Effector memory CD4-positive, alpha-beta T cell (primary cell): ENCODE results near the gene RAB36.

Source experiments
- DNase-seq, 3 donors: peaks; one replicate each; pipeline ENCODE4 v3.0.0-alpha.2; 2020
- H3K27ac ChIP-seq: 2 replicates; pipeline ENCODE4 v1.7.0; 2013; ENCODE audit warnings: mild to moderate bottlenecking, low read length, moderate library complexity; ENCODE audit not compliant: insufficient read depth, poor library complexity, severe bottlenecking
- H3K27me3 ChIP-seq: replicated peaks from 2 replicates; pipeline ENCODE4 v1.7.0; 2013; ENCODE audit warnings: mild to moderate bottlenecking, low read length; ENCODE audit not compliant: insufficient read depth, control insufficient read depth, poor library complexity, severe bottlenecking
- H3K36me3 ChIP-seq: 2 replicates; pipeline ENCODE4 v1.7.0; 2013; ENCODE audit warnings: mild to moderate bottlenecking, low read length, moderate library complexity; ENCODE audit not compliant: control insufficient read depth, insufficient read depth
- H3K4me1 ChIP-seq: 2 replicates; pipeline ENCODE4 v1.7.0; 2013; ENCODE audit warnings: low read length, mild to moderate bottlenecking; ENCODE audit not compliant: control insufficient read depth, insufficient read depth, poor library complexity, severe bottlenecking
- H3K4me3 ChIP-seq: 2 replicates; pipeline ENCODE4 v1.7.0; 2013; ENCODE audit warnings: low read length, low read depth, mild to moderate bottlenecking; ENCODE audit not compliant: insufficient read depth, poor library complexity, severe bottlenecking
- H3K9me3 ChIP-seq: 2 replicates; pipeline ENCODE4 v1.7.0; 2013; ENCODE audit warnings: mild to moderate bottlenecking, low read length, moderate library complexity; ENCODE audit not compliant: control insufficient read depth

RAB36 gene

DNA sequence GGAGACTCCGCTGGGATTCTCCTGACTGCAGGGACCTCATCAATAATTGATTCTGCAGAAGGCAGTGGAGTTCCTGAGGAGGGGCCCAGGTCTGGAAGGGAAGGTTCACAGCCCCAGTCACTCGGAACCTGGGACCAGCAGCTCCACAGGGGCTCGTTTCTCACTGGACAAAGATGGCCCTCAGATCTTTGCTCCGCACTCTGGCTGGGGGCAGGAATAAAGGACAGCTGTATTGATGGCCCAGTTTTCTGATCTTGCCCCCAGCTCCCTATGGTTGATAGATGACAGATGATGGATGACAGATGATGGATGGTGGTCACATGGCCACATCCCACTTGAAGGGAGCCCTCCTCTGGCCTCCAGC is 23.7 kb downstream of the RAB36 start:
- H3K4me1 ChIP-seq: no peaks in the 10 kb centered on the region
- no peaks in the 10 kb centered on the region for H3K36me3 ChIP-seq
- H3K9me3 ChIP-seq: no peaks in the 10 kb centered on the region
- DNase-seq: no peak
- no peaks in the 10 kb centered on the region for H3K27me3 ChIP-seq
- no peak overlapping the region for H3K4me3 ChIP-seq
- no peak overlapping the region for H3K27ac ChIP-seq

- Histone ChIP-seq H3K36me3 (no peaks in the 10 kb centered on the region), H3K4me1 (peaks cover 18% of the 10 kb centered on the region), H3K27me3 (no peaks in the 10 kb centered on the region), H3K9me3 (no peaks in the 10 kb centered on the region), H3K4me3 (no peak overlapping the region), H3K27ac (no peak overlapping the region)
- no peak for DNase-seq
Measured at GRCh38 chr22:23175817-23176644, 30.8 kb downstream of the RAB36 start.

DNA sequence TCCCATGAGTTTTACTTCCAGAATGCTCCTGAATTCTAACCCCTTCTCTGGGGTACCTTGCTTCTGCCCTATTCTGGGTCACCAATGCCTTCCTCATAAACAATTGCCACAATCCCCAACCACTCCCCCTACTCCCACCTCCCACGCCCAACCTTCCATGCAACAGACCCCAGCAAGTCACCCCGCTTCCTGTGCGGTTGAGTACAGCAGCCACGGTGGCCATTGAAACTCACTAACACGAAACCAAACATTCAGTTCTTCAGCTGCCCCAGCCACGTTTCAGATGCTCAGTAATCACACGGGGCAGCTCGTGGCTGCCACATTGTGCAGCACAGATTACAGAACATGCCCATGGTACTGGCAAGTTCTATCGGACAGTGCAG is 31.4 kb downstream of the RAB36 start:
- Histone ChIP-seq H3K36me3 (no peaks in the 10 kb centered on the region), H3K4me3 (no peak overlapping the region), H3K27ac (no peak overlapping the region), H3K4me1 (peaks cover 18% of the 10 kb centered on the region), H3K27me3 (no peaks in the 10 kb centered on the region), H3K9me3 (no peaks in the 10 kb centered on the region)
- DNase-seq: no peak

GRCh38 chr22:23177197-23177596 is 31.9 kb downstream of the RAB36 start:
- Histone ChIP-seq H3K4me1 (peaks cover 23% of the 10 kb centered on the region), H3K27me3 (no peaks in the 10 kb centered on the region), H3K27ac (no peak overlapping the region), H3K9me3 (no peaks in the 10 kb centered on the region), H3K4me3 (no peak overlapping the region), H3K36me3 (no peaks in the 10 kb centered on the region)
- DNase-seq: no peak

GRCh38 chr22:23178512-23179254 is 33.4 kb downstream of the RAB36 start:
- Histone ChIP-seq H3K27ac (no peak overlapping the region), H3K9me3 (no peaks in the 10 kb centered on the region), H3K4me1 (peaks cover 38% of the 10 kb centered on the region), H3K27me3 (no peaks in the 10 kb centered on the region), H3K36me3 (no peaks in the 10 kb centered on the region), H3K4me3 (no peak overlapping the region)
- peak; percentile 32 to 50 (median 36) for DNase-seq

DNA sequence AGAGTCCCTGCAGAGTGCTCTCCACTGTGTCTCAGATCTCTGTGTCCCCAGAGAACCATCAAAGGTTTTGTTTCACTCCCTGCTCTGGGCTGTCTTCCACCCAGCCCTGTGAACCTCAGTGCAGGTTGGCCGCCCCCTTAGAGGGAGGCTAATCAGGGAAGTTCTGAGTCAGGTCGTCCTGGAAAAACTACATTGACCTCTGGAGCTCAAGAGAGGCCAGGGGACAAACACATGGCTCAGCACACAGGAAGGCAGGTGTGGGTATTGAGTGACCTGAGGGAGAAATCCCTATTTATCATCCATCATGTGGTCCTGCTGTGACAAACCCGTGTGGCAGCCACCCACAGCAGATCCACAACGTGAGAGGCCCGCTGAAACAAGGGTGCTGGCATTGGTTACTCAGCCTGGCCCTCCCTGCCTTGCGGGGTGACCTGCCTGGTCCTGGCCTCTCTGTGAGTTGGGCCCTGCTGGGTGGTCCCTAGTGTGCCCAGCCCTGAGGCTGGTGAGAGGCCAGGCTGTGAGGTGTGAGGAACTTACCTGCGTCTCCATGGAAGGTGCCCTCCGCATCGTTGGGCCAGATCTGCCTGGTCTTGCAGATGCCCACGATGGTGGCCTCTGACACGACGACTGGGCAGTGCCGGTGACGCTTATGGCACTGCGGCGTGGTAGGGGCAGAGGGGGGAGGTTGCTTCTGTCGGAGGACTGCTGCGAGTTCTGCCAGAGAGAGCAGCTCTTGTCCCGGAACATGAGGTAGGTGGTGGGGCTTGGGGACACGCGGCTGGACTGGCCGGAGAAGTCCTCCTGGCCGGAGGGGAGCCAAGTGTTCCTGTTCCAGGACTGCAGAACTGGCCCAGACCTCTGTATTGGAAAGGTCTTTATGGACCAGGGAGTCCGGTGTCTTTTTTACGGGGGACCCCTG is 34.4 kb downstream of the RAB36 start:
- H3K4me1 ChIP-seq: peaks cover 41% of the 10 kb centered on the region

DNA sequence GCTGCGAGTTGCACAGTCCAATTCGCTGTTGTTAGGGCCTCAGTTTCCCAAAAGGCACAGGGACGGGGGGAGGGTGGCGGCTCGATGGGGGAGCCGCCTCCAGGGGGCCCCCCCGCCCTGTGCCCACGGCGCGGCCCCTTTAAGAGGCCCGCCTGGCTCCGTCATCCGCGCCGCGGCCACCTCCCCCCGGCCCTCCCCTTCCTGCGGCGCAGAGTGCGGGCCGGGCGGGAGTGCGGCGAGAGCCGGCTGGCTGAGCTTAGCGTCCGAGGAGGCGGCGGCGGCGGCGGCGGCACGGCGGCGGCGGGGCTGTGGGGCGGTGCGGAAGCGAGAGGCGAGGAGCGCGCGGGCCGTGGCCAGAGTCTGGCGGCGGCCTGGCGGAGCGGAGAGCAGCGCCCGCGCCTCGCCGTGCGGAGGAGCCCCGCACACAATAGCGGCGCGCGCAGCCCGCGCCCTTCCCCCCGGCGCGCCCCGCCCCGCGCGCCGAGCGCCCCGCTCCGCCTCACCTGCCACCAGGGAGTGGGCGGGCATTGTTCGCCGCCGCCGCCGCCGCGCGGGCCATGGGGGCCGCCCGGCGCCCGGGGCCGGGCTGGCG is 35.1 kb downstream of the RAB36 start, which contains the start of gene BCR:
Gene BCR, plus strand, starts transcription at position 209 of the 592 bp plus-strand sequence. CDS start 452 bp downstream, outside the sequence.
- peak; percentile 46 to 52 (median 50) for DNase-seq
- Histone ChIP-seq H3K27ac (peak within 1 kb of the TSS; percentile 47), H3K36me3 (no peaks in the 10 kb centered on the region), H3K27me3 (no peaks in the 10 kb centered on the region), H3K4me1 (peaks cover 48% of the 10 kb centered on the region), H3K9me3 (no peaks in the 10 kb centered on the region), H3K4me3 (peak within 1 kb of the TSS; percentile 71)

More for the DNA sequence above, 34.4 kb downstream of the RAB36 start:
- Histone ChIP-seq H3K9me3 (no peaks in the 10 kb centered on the region), H3K27me3 (no peaks in the 10 kb centered on the region), H3K27ac (peak overlapping the region; percentile 19), H3K36me3 (no peaks in the 10 kb centered on the region), H3K4me3 (peak overlapping the region; percentile 50)
- DNase-seq: no peak

DNA sequence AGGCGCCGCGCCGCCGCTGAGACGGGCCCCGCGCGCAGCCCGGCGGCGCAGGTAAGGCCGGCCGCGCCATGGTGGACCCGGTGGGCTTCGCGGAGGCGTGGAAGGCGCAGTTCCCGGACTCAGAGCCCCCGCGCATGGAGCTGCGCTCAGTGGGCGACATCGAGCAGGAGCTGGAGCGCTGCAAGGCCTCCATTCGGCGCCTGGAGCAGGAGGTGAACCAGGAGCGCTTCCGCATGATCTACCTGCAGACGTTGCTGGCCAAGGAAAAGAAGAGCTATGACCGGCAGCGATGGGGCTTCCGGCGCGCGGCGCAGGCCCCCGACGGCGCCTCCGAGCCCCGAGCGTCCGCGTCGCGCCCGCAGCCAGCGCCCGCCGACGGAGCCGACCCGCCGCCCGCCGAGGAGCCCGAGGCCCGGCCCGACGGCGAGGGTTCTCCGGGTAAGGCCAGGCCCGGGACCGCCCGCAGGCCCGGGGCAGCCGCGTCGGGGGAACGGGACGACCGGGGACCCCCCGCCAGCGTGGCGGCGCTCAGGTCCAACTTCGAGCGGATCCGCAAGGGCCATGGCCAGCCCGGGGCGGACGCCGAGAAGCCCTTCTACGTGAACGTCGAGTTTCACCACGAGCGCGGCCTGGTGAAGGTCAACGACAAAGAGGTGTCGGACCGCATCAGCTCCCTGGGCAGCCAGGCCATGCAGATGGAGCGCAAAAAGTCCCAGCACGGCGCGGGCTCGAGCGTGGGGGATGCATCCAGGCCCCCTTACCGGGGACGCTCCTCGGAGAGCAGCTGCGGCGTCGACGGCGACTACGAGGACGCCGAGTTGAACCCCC is 35.8 kb downstream of the RAB36 start:
- Histone ChIP-seq H3K27me3 (no peaks in the 10 kb centered on the region), H3K4me3 (peak overlapping the region; percentile 71)

More for the DNA sequence above, 35.8 kb downstream of the RAB36 start:
- Histone ChIP-seq H3K9me3 (no peaks in the 10 kb centered on the region), H3K27ac (peak overlapping the region; percentile 47), H3K36me3 (no peaks in the 10 kb centered on the region), H3K4me1 (peaks cover 48% of the 10 kb centered on the region)
- DNase-seq: no peak
